MM.1S (cell line): ENCODE measurements around the gene PSD.

ENCODE experiments used
- EZH2 ChIP-seq: fragments of 300-600 bp; sonication (generic); optimal IDR thresholded peaks from 2 replicates; pipeline ENCODE3; 2017; ENCODE audit warnings: low read depth, mild to moderate bottlenecking, antibody characterized with exemption, low read length, mixed read lengths
- TF ChIP-seq, protein P1 (sequence below): fragments of 300-600 bp; sonication (generic); IDR thresholded peaks from 2 replicates; pipeline ENCODE4 v1.5.1; 2016; ENCODE audit warnings: antibody characterized with exemption, low read length, mixed read lengths

DNA sequence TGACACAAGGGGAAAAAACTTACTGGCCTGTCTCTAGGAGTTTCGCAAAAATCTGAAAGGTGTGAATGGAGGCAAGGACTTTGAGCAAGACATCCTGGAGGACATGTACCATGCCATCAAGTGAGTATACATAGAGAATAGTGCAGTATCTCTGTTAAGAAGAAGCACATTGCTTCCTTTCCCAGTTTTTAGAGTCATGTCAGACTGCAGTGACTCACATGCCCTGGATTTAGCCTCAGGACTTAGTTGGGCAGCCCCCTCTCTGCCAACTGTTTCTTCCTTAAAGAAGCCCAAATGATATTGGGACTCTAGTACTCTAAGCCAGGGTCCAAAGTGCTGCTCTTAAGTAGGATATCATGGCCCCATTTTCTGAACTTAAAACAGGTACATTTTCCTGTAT lies 51.1 kb downstream of the PSD start:
- no peak for TF ChIP-seq EZH2
- TF ChIP-seq, protein P1, sequence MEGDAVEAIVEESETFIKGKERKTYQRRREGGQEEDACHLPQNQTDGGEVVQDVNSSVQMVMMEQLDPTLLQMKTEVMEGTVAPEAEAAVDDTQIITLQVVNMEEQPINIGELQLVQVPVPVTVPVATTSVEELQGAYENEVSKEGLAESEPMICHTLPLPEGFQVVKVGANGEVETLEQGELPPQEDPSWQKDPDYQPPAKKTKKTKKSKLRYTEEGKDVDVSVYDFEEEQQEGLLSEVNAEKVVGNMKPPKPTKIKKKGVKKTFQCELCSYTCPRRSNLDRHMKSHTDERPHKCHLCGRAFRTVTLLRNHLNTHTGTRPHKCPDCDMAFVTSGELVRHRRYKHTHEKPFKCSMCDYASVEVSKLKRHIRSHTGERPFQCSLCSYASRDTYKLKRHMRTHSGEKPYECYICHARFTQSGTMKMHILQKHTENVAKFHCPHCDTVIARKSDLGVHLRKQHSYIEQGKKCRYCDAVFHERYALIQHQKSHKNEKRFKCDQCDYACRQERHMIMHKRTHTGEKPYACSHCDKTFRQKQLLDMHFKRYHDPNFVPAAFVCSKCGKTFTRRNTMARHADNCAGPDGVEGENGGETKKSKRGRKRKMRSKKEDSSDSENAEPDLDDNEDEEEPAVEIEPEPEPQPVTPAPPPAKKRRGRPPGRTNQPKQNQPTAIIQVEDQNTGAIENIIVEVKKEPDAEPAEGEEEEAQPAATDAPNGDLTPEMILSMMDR: no peak
